GM18505 (cell line): ENCODE data around the gene CEP128.

Experiments
- ATAC-seq: cut with Tn5 transposase; IDR thresholded peaks from one replicate; pipeline ENCODE4 v1.9.1; 2021; ENCODE audit not compliant: unreplicated experiment
- POLR2A ChIP-seq: IDR thresholded peaks from 4 replicates; pipeline ENCODE4 v1.6.1; 2011; ENCODE audit warnings: borderline replicate concordance; ENCODE audit not compliant: insufficient read depth, insufficient read length; ENCODE audit errors: extremely low read depth

Gene CEP128

DNA sequence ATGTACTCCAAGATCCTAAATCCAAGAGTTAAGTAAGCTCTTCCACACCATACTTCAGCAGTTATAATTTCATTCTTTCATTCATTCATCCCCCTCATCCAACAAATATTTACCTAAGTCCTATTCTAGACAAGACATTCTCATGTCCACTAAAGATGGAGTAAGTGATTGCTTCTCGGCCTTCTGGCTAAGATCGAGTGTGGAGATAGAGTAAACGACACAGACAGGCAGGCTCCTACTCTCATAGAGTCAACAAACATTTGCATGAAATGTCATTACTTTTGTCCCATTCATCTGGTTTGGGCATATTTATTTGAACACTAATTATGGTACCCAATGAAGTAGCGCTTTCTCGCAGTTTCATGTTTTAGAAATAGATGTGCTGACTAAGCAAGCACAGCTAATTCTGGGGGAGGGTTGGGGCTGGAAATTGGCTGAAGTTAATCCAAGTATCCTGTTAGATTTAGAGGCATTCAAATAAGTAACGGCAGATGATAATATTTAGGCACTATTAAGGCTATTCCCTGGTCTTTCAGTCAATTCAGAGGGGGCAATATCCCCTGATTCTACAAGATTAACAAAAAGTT lies 176.5 kb downstream of the CEP128 start:
- TF ChIP-seq POLR2A = no peak
- ATAC-seq = no peak

DNA sequence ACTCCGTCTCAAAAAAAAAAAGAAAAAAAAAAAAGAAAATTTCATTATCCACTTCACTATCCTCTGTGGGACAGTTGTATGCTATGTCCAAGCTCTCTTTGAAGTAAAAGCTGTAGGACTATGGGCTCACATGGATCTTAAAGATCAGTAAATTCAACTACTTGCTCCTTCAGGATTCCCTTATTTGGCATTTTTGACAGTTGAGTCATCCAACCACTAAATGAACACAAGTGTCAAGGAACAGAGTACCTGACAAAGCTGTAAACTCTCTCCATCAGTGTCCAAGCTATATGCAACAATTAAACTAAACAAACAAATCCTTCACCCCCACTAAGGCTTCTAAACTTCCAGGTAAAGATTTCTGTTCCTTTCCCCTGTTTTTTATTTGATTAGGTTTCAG lies 177.0 kb downstream of the CEP128 start:
- ATAC-seq = no peak
- TF ChIP-seq POLR2A = no peak

DNA sequence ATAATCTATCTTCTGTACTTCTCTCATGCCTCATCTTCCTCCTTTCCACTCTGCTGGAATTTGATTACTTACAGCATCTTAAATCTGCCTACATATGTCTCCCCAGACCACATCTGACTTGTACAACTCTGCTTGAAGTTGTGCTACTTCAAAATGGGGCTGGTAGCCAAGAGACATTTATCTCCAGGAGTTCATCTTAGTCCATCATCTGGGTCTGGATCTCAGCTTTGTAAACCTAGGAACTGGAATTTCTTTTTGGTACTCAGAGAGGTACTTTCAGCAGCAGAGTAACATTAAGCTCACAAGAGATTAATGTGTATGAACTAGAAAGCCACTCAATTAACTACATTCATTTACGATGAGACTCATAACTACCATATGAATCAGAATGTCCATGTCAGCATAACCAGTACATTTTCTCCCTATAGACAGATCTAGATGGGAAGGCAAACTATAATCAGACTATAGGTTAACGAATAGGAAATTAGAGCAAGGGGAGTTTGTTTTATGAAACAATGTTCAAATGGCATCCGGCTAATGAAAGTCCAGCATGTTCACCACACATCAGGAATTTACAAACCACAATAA lies 178.8 kb downstream of the CEP128 start:
- TF ChIP-seq POLR2A = no peak

DNA sequence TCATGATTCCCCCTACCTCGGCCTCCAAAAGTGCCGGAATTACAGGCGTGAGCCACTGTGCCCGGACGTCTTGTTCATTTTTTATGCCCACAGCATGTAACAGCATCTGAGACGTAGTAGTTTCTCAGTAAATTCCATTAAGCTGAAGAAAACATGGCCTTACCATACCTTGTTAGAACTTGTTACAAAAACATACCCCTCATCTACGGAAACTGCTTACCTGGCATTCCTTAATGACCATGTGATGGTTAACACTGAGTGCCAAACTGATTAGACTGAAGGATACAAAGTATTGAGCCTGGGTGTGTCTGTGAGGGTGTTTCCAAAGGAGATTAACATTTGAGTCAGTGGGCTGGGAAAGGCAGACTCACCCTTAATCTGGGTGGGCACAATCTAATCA lies 186.8 kb downstream of the CEP128 start:
- TF ChIP-seq POLR2A = no peak
- no peak for ATAC-seq

More for the DNA sequence above, 178.8 kb downstream of the CEP128 start:
- ATAC-seq = no peak

DNA sequence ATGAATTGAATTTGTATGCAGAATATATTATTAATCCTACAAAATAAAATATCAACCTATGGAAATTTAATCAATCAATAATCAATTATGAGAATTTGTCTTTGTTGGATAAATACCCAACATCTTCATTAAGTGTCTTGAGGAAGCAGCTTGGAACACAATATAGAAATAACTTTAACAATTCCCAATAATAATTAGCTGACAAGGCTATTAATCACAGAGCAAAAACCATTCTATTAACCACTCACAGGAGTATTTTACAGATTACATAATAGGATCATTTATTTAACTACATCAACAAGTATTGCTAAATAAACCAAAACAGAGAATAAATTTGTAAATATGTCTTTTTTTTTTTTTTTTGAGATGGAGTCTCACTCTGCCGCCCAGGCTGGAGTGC lies 190.3 kb downstream of the CEP128 start:
- no peak for TF ChIP-seq POLR2A
- ATAC-seq = no peak

DNA sequence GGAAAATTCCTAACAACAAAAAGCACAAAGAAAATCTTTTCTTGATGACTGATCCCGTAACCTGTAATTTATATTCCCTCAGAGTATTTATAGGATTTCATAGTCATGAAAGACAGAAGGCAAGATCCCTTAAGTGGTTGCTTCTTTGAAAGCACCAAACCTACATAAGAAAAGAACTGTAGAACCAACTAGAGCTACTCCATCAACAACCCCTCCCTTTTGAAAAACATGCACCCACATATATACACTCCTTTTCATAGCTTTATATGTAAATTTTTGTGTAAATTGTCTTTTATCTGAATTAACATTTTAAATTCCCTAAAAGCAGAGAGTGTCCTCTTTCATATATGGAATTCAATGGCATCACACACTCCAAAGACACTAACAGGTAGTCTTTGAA lies 215.3 kb downstream of the CEP128 start:
- TF ChIP-seq POLR2A = no peak
- ATAC-seq = no peak

DNA sequence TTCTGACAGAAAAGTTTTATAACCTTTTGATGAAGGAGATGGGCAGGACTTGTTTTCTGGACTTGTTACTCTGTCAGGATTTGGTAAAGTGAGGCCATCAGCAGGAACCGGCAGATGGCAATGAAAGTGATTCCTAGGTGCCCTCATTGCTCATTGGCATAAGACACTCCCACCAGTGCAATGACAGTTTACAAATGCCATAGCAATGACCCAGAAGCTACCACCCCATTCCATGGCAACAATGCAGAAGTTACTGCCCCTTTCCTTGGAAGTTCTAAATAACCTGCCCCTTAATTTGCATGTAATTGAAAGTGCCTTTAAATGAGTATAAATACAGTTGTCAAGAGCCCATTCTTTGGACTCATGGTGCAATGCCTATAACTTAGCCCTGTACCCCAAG lies 222.6 kb downstream of the CEP128 start:
- ATAC-seq = no peak
- no peak for TF ChIP-seq POLR2A

DNA sequence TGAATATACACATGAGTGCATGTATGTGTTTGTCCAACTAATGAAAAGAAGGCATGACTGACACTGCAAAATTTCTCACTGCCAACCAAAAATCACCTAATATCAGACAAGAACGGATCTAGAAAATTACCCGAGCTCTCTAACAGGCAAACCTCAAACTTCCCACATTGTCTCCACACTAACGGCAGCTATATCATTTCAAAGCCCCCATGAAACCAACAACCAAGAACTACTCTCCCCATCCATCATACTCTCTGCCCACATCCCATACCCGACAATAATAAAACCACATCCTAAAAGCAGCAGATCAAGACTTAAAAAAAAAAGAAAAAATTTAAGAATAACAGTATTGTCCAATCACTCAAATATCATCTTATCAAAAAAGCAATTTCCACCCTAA lies 227.1 kb downstream of the CEP128 start:
- TF ChIP-seq POLR2A = no peak
- ATAC-seq = no peak

DNA sequence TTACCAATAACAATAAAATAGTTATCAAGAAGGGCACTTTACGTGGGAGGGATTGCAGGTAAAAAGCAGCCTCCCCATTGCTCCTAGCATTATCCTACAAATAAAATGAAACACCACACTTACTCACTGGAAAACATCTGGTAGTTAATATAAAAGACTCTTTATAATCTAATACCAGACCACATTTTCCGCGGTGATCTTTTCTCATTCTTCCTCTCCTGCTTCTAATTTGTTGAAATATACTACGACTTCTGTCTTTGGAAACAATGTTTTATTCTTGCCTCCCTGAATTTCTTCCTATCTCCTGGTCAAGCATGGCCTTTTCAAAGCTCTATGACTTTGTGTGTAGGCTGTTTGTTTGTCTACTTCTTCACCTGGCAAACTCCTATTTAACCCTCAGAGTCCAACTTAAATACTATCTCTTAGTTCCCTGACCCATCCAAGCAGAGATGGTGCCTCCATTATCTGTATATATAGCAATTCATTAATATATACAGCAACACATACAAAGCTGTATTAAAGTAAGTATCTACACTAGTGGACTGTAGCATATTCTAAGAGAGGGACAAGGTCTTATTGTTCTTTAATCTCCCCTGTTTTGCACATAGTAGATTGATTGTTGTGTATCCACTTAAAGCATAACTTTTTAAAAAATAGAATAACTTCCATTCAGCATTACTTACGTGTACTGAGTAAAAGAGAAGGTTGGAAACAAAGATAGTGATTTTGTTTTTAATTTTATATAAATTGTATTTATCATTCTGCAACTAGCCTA lies 228.3 kb downstream of the CEP128 start:
- ATAC-seq = no peak
- no peak for TF ChIP-seq POLR2A

DNA sequence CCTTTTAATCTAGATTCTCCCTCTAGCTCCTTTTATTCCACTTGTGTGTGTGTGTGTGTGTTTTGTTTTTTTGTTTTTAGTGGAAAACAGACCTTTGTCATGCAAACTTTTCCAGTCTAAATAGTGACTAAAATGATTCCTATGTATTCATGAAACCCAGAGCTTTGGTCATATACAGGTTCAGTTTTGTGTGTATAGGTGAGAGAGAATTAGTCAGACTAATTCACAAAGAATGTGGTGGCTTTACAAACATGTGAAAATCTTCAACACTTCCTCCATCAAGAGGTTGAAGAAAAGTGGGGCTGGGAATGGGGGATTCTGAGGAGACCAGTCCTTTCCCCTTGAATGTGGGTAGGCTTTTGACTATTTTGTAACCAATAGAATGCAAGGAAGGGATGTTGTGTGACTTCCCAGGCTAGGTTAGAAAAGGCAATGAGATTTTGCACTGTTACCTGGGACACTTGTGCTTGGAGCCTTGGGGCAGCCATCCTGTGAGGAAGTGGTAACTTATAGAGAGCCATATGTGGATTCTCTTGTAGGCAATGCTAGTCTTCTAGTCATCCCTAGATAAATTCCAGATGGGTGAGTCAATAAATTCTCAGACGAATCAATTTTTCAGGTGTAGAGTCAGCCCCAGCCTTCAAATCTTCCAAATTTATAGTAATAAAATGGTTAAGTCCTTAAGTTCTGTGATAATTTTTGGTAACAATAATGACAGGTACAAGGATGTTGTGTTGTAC lies 236.1 kb downstream of the CEP128 start:
- no peak for ATAC-seq
- no peak for TF ChIP-seq POLR2A

DNA sequence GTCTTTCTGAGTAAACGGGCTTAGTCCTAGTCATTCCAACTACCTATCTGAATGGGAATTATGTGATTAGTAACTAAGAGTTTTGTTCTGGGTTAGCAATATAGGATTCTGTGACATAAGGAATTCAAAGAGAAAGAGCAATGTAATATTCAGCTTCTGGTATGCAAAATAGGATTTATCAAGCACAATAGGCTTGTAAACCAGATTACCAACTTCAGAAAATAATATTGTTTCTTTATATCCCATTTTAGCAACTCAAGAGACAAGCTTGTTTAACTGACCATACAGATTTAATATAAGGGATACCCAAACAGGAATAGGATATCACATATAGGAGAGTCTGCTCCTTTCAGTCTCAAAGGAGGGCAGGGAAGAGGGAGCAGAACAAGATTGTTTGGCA lies 240.9 kb downstream of the CEP128 start:
- ATAC-seq = no peak
- no peak for TF ChIP-seq POLR2A

DNA sequence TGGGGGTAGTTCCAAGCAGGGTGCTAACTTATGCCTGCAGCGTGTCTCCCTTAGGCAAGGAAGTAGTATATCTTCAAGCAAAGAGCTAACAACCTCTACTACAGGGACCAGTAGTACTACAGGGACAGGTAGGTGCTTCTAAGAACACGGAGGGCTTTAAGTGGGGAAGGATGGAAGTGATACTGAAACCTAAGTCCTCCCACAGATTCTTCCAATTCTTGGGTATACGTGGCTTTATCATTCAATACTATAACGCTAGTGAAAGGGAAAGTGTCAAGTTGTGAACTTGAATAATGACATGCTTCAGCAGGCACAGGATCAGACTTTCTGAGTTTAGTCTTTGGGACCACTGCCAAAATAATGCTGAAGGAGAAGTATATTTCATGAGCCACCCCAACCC lies 241.7 kb downstream of the CEP128 start:
- TF ChIP-seq POLR2A = no peak
- no peak for ATAC-seq

DNA sequence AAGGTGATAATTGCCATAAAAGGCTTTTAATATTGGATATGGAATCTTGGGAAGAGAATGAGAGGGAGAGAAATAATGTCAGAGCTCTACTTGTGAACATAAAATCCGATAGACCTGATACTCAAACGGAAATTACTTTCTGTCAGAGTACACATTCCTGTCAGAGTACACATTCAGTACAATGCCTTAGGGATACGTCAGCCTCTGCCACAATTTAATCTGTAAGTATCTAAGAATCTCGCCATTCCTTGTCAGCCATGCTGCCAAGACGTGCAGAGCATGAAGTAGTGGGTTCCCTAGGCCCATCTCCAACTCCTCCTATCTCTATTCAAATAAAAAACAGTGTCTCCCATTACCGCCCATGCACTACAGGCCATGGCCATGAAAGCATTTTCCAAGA lies 242.6 kb downstream of the CEP128 start:
- ATAC-seq = no peak
- TF ChIP-seq POLR2A = no peak
